Muscle layer of duodenum (tissue), 2 donors: Measurements from ENCODE around the gene PLA2G7.
A peak's percentile ranks its signal among the peaks of the same experiment; 100 is the strongest.
"Not testable (repeated sequence)": the region's sequence is repeated elsewhere in the genome, so short reads cannot be mapped to it uniquely, and the experiment has no call there.

Experiments used
- H3K27ac ChIP-seq: one replicate; pipeline ENCODE4 v1.7.0; 2013; ENCODE audit warnings: mild to moderate bottlenecking, low read length
- H3K27me3 ChIP-seq: one replicate; pipeline ENCODE4 v1.7.0; 2013; ENCODE audit warnings: low read depth, mild to moderate bottlenecking, control low read depth, low read length
- H3K36me3 ChIP-seq, 2 donors: one replicate each; pipeline ENCODE4 v1.7.0; 2013; ENCODE audit warnings: low read length in 2 of 2, control low read depth in 1 of 2, mild to moderate bottlenecking in 1 of 2; ENCODE audit not compliant: insufficient read depth in 2 of 2, control insufficient read depth in 1 of 2
- H3K4me1 ChIP-seq, 2 donors: one replicate each; pipeline ENCODE4 v1.7.0; 2013; ENCODE audit warnings: low read length in 2 of 2, mild to moderate bottlenecking in 2 of 2, control low read depth in 1 of 2, moderate library complexity in 1 of 2; ENCODE audit not compliant: insufficient read depth in 2 of 2, control insufficient read depth in 1 of 2
- H3K4me3 ChIP-seq, 2 donors: one replicate each; pipeline ENCODE4 v1.7.0; 2013; ENCODE audit warnings: low read length in 2 of 2, low read depth in 1 of 2, mild to moderate bottlenecking in 1 of 2
- H3K9me3 ChIP-seq, 2 donors: one replicate each; pipeline ENCODE4 v1.7.0; 2013; ENCODE audit warnings: low read length in 2 of 2, control low read depth in 1 of 2, mild to moderate bottlenecking in 1 of 2; ENCODE audit not compliant: control insufficient read depth in 1 of 2
- donor health status: healthy.

The PLA2G7 gene

DNA sequence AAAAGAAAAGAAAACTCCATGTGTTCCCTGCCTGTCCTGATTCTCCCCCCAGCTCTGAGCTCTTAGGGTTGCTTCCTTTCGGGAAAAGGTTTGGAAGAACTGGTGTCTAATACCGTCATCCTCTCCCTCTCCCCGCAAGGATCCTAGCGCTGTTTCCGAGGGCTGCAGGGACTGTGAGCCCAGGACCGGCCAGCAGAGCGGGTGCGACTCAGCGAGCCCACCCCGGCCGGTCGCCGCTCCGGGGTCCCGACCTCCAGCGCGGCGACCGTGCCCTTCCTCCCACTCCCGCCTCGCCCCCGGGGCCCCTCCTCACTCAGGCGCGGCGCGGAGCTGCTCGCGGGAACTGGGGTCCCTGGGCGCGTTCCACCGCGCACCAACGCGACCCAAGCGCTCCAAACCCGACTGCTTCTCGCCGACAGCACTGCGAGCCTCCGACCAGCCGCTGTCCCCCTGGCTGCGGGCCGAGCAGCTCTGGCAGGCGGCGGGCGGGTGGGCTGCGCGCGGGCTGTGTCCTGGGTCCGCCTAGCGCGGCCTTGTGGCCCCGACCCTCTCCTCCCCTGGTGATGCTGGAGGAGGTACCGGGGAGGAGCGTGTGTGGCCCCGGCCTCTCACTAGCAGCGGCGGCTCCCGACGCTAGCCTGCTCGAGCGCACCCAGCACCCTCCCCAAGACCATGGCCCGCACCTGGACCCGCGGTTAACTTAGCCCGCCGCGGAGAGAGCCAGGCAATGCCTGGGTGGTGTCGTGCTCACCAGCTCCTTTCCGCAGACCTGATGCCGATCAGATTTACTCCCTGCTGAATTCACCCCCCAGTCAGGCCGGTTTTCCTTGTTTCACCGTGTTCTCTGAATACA is at the start of gene PLA2G7:
Gene PLA2G7 (minus strand): TSS at position 509 of the 853 bp plus-strand sequence. CDS start 12,484 bp downstream, outside the sequence.
- Histone ChIP-seq H3K36me3 (no peaks in the 10 kb centered on the region), H3K27me3 (peaks cover 3% of the 10 kb centered on the region), H3K4me1 (peaks cover 0 to 7% of the 10 kb centered on the region in 2 donors), H3K4me3 (peak within 1 kb of the TSS; percentile 44 to 88), H3K27ac (no peak within 1 kb of the TSS), H3K9me3 (no peaks in the 10 kb centered on the region)

- H3K27ac ChIP-seq = no peak overlapping the region
- no peaks in the 10 kb centered on the region for H3K27me3 ChIP-seq
- no peaks in the 10 kb centered on the region for H3K4me1 ChIP-seq
- no peak overlapping the region for H3K4me3 ChIP-seq
- H3K36me3 ChIP-seq = no peaks in the 10 kb centered on the region
- no peaks in the 10 kb centered on the region for H3K9me3 ChIP-seq
These were observed 49.4 kb upstream of the PLA2G7 start for GRCh38 chr6:46784535-46784934.

GRCh38 chr6:46781478-46782378 is 46.6 kb upstream of the PLA2G7 start:
- Histone ChIP-seq H3K27ac (no peak overlapping the region), H3K4me1 (no peaks in the 10 kb centered on the region), H3K36me3 (no peaks in the 10 kb centered on the region), H3K4me3 (no peak overlapping the region), H3K27me3 (no peaks in the 10 kb centered on the region), H3K9me3 (no peaks in the 10 kb centered on the region)

GRCh38 chr6:46777476-46778346 is 42.5 kb upstream of the PLA2G7 start:
- Histone ChIP-seq H3K9me3 (no peaks in the 10 kb centered on the region), H3K4me1 (no peaks in the 10 kb centered on the region), H3K27ac (no peak overlapping the region), H3K36me3 (no peaks in the 10 kb centered on the region), H3K4me3 (no peak overlapping the region), H3K27me3 (no peaks in the 10 kb centered on the region)

DNA sequence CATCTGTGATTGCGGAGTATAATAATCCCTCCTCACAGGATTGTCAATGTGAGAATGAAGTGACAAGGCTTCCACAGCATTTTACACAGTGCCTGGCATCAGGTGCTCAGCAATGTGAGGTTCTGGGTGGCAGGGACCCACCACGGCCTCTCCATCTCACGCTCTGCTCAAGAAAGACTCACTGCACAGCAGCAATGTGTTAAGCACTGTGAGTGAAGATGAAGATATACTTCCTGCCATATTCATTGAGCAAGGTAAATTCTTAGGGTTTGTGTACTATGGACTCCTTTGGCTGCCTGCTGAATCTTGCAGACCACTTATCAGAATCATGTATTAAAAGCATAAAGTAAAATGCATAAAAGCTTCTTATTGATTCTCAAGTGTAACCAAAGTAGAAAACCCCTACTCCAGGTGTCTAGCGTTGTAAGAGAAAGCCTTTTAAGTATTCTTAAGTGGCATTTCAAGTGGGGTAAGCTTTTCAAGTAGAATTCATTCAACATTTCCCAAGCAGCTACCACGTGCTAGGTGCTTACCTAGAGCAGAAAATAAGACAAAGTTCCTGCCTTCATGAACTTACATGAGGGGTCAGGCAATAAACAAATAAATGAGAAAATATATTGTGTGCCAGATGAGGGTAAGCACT is 41.0 kb upstream of the PLA2G7 start:
- Histone ChIP-seq H3K36me3 (no peaks in the 10 kb centered on the region), H3K4me1 (no peaks in the 10 kb centered on the region), H3K4me3 (no peak overlapping the region)

DNA sequence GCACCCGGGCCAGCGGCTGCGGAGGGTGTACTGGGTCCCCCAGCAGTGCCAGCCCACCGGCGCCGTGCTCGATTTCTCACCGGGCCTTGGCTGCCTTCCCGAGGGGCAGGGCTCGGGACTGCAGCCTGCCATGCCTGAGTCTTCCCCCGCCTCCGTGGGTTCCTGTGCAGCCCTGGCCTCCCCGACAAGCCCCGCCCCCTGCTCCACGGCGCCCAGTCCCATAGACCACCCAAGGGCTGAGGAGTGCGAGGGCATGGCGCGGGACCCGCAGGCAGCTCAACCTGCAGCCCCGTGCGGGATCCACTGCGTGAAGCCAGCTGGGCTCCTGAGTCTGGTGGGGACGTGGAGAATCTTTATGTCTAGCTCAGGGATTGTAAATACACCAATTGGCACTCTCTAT is 39.6 kb upstream of the PLA2G7 start:
- not testable (repeated sequence) for H3K27ac ChIP-seq, H3K36me3 ChIP-seq, H3K4me3 ChIP-seq, H3K9me3 ChIP-seq, H3K27me3 ChIP-seq, H3K4me1 ChIP-seq

More for the DNA sequence above, 41.0 kb upstream of the PLA2G7 start:
- no peak overlapping the region for H3K27ac ChIP-seq
- no peaks in the 10 kb centered on the region for H3K27me3 ChIP-seq
- H3K9me3 ChIP-seq = no peaks in the 10 kb centered on the region

GRCh38 chr6:46773201-46773855 is 38.2 kb upstream of the PLA2G7 start:
- Histone ChIP-seq H3K27me3 (no peaks in the 10 kb centered on the region), H3K9me3 (no peaks in the 10 kb centered on the region), H3K36me3 (no peaks in the 10 kb centered on the region), H3K4me3 (no peak overlapping the region), H3K27ac (peak overlapping the region; percentile 25), H3K4me1 (no peaks in the 10 kb centered on the region)

- Histone ChIP-seq H3K36me3 (no peaks in the 10 kb centered on the region), H3K27ac (peak overlapping the region; percentile 25)
These were observed 37.6 kb upstream of the PLA2G7 start for GRCh38 chr6:46772762-46773161.

GRCh38 chr6:46772016-46772415 is 36.8 kb upstream of the PLA2G7 start:
- H3K9me3 ChIP-seq = no peaks in the 10 kb centered on the region
- H3K4me3 ChIP-seq = no peak overlapping the region
- no peaks in the 10 kb centered on the region for H3K4me1 ChIP-seq
- H3K36me3 ChIP-seq = no peaks in the 10 kb centered on the region
- no peaks in the 10 kb centered on the region for H3K27me3 ChIP-seq
- peak overlapping the region; percentile 12 for H3K27ac ChIP-seq

More at GRCh38 chr6:46772762-46773161, 37.6 kb upstream of the PLA2G7 start:
- no peak overlapping the region for H3K4me3 ChIP-seq
- H3K4me1 ChIP-seq = no peaks in the 10 kb centered on the region
- no peaks in the 10 kb centered on the region for H3K9me3 ChIP-seq
- no peaks in the 10 kb centered on the region for H3K27me3 ChIP-seq

DNA sequence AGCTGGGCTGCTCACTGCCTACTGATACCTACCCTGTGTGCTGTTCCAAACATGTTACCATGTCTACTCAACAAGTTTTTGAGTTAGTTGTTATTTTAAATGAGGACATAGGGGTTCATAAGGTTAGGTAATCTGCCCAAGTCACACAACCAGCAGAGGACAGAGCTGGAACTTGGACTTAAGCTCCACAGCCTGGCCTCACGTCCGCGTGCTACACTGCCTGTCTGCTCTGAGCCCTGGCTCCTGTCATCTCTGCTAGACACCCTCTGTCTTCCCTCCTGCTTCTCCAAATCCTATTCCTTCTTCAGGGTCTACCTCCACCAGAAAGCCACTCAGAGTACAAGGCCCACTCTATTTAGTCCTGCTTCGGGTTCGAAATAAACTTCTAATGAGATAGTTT is 29.8 kb upstream of the PLA2G7 start:
- Histone ChIP-seq H3K27ac (no peak overlapping the region), H3K9me3 (no peaks in the 10 kb centered on the region), H3K4me1 (no peaks in the 10 kb centered on the region), H3K27me3 (no peaks in the 10 kb centered on the region), H3K36me3 (no peaks in the 10 kb centered on the region), H3K4me3 (no peak overlapping the region)
